ENCODE results near the gene IP6K1.
A peak's percentile ranks its signal among the peaks of the same experiment; 100 is the strongest.

The IP6K1 gene

GRCh38 chr3:49674497-49674983, 111.8 kb downstream of the IP6K1 start:
- TF ChIP-seq CTCF (IDR thresholded peaks at IDR 0.05; ENCODE audit: poor library complexity, severe bottlenecking), result no peak
- H3K9me3 ChIP-seq (ENCODE audit: severe bottlenecking), result no peaks in the 10 kb centered on the region
- H3K4me1 ChIP-seq (ENCODE audit: insufficient read depth, poor library complexity, severe bottlenecking), result no peaks in the 10 kb centered on the region
- DNase-seq (ENCODE audit: low spot score) (no peak), ATAC-seq (ENCODE audit: low read depth) (peak; percentile 11)
- H3K27me3 ChIP-seq (ENCODE audit: insufficient read depth, poor library complexity, severe bottlenecking), result no peaks in the 10 kb centered on the region
- peaks cover 46% of the 10 kb centered on the region for H3K36me3 ChIP-seq (ENCODE audit: low read depth)
- H3K27ac ChIP-seq (ENCODE audit: poor library complexity, severe bottlenecking), result peak overlapping the region; percentile 79
- peak overlapping the region; percentile 73 for H3K4me3 ChIP-seq (ENCODE audit: severe bottlenecking)

Data from RWPE2 (cell line).